Heart right ventricle (tissue), 16 donors: ENCODE results near the gene SURF2. TPM values are rescaled to one million over a fixed set of nuclear protein-coding genes. Genes with fewer than 3 reads are reported as not detected.

ENCODE experiments used
- ATAC-seq, 8 donors: fragments of 200-7000 bp; cut with Tn5 transposase; one replicate each; pipeline ENCODE4 v1.9.1; 2020; ENCODE audit warnings: mild to moderate bottlenecking in 8 of 8, moderate library complexity in 8 of 8, moderate number of reproducible peaks in 1 of 8
- DNase-seq, 2 donors: peaks; one replicate each; pipeline ENCODE4 v3.0.0-alpha.2; 2020
- H3K27ac ChIP-seq, 10 donors: fragments of 200-600 bp; sonication (generic) in 2 of 10; one replicate each; pipeline versions ENCODE4 v1.5.0 to v1.8.0; 2020 to 2022; ENCODE audit warnings: mild to moderate bottlenecking in 3 of 10
- H3K27me3 ChIP-seq, 7 donors: fragments of 200-600 bp; one replicate each; pipeline ENCODE4 v1.8.0; 2021 to 2022; ENCODE audit warnings: mild to moderate bottlenecking in 2 of 7
- H3K36me3 ChIP-seq, 9 donors: fragments of 200-600 bp; sonication (generic) in 1 of 9; one replicate each; pipeline versions ENCODE4 v1.5.0 to v1.8.0; 2020 to 2022; ENCODE audit warnings: mild to moderate bottlenecking in 2 of 9
- H3K4me1 ChIP-seq, 9 donors: fragments of 200-600 bp; sonication (generic) in 1 of 9; one replicate each; pipeline versions ENCODE4 v1.5.0 to v1.8.0; 2020 to 2022; ENCODE audit warnings: mild to moderate bottlenecking in 4 of 9
- H3K4me3 ChIP-seq, 10 donors: fragments of 200-600 bp; sonication (generic) in 2 of 10; one replicate each; pipeline versions ENCODE4 v1.5.0 to v1.8.0; 2020 to 2022; ENCODE audit warnings: mild to moderate bottlenecking in 7 of 10, moderate library complexity in 2 of 10
- H3K9me3 ChIP-seq, 11 donors: fragments of 200-600 bp in 10 of 11; sonication (generic) in 2 of 11; one replicate each; pipeline versions ENCODE4 v1.5.0 to v1.8.0; 2013 to 2022; ENCODE audit warnings: mild to moderate bottlenecking in 2 of 11, control low read depth in 1 of 11, moderate library complexity in 1 of 11
- WGBS, 2 donors: extraction: QIAGEN DNeasy Blood & Tissue Kit; methylation state at CpG; one replicate each; pipeline ENCODE4 v1.1.7; 2013; ENCODE audit warnings: inconsistent platforms in 1 of 2; 5-methylcytosine and 5-hydroxymethylcytosine counted together
- intact Hi-C, 10 donors: fragments of 100-400 bp; cut with DNase I; formaldehyde crosslinking; loops; one replicate each; pipeline versions ENCODE4 v1.11.1 to v1.14.2; 2022
- polyA plus RNA-seq, 2 donors: library from polyadenylated mRNA; stranded (reverse); fragments of 200-250 nt; gene quantifications; one replicate each; pipeline ENCODE4 v1.2.3, GENCODE V29; 2013
- total RNA-seq, 10 donors: library from RNA; stranded (reverse); fragmentation: NEBNext Ultra II Directional in 3 of 10; extraction: Animal tissue kit (Norgen Biotek cat#: 25700) in 3 of 10; gene quantifications; one replicate each; pipeline versions ENCODE4 v1.2.1 to v1.2.4, GENCODE V29; 2021 to 2023
- TF ChIP-seq, protein P1 (sequence below), 9 donors: fragments of 200-600 bp; sonication (generic) in 2 of 9; IDR thresholded peaks; one replicate each; pipeline versions ENCODE4 v1.5.0 to v1.8.0; 2021 to 2022; ENCODE audit warnings: antibody characterized with exemption in 9 of 9, mild to moderate bottlenecking in 5 of 9, moderate library complexity in 1 of 9
- donor health status: Arrhythmogenic right ventricular cardiomyopathy.
- donor health status: ischemic (EF 13 %, LVEDD 7.1; RV severe dilation, severe dysfunction).
- donor health status: healthy with polysubstance abuse.
- donor health status: DM: no; HTN: yes; CAD: no.
- donor health status: DM: no; HTN: no; CAD: no.
- donor health status: ischemic (EF 25% LVEDD 6.9; RV normal size, moderate dysfunction).
- donor health status: ischemic (EF 25% LVEDD 5.7; RV mildly dilated, moderate dysfunction).
- donor health status: healthy.
- donor health status: DM: yes; HTN: yes; CAD: no.
- donor health status: Ischemic cardiomyopathy.
- donor health status: ischemic (EF 35%, LVEDD 5.7; RV mildly dilated, moderate dysfunction).
- donor health status: nonischemic (EF 11% LVEDD 7.7; RV severe dilation, severe dysfunction).
- donor health status: DM: yes; HTN: yes; CAD: no.
- donor health status: PGD.
- donor health status: ischemic (EF 29% LVEDD 5.4; RV normal size, mild dysfunction).
- donor health status: nonischemic (EF 23%, LVEDD 6.1; RV moderate dilation, normal function).

Gene SURF2
- total and polyA plus RNA-seq, 12 donors = 9.7 to 44.8 (median 14.2) TPM

DNA sequence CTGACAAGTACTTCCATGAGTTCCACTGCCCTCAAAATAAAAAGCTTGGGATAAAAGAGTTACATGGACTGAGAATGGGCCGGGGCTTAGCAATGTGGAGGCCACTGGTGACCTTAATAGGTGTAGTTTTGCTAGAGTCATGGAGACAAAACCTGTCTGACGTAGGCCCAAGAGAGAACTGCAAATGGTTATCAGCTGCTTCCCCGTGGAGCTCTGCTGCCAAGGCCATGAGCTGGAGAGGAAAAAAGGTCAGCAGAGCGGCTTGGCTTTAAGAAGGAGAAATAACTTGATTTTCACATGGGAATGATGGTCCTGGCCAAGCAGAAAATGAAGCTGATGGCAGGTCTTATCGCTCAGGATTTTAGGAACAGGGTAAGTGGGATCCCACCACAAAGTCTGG, 16.7 kb upstream of the SURF2 start:
- Histone ChIP-seq H3K9me3 (no peaks in the 10 kb centered on the region), H3K27me3 (no peaks in the 10 kb centered on the region), H3K4me3 (peak overlapping the region in 1 of 10 donors; percentile 45), H3K36me3 (peaks cover 0 to 62% (median 33%) of the 10 kb centered on the region in 9 donors), H3K4me1 (peaks cover 4 to 68% (median 18%) of the 10 kb centered on the region in 9 donors), H3K27ac (peak overlapping the region in 7 of 10 donors; percentile 23 to 90 (median 43))
- intact Hi-C loops = loop anchor here in 5 of 10 donors (5.0 to 10.0 kb wide), 4 partner anchors 33 to 305 kb away; partner anchors contain the start of genes GTF3C5 (in 1 of the 5), STKLD1 (in 1 of the 5) and SURF4 (in 1 of the 5)
- WGBS, 2 donors = 73 to 81% methylated on average over 5 of the region's 5 CpGs
- TF ChIP-seq, protein P1, sequence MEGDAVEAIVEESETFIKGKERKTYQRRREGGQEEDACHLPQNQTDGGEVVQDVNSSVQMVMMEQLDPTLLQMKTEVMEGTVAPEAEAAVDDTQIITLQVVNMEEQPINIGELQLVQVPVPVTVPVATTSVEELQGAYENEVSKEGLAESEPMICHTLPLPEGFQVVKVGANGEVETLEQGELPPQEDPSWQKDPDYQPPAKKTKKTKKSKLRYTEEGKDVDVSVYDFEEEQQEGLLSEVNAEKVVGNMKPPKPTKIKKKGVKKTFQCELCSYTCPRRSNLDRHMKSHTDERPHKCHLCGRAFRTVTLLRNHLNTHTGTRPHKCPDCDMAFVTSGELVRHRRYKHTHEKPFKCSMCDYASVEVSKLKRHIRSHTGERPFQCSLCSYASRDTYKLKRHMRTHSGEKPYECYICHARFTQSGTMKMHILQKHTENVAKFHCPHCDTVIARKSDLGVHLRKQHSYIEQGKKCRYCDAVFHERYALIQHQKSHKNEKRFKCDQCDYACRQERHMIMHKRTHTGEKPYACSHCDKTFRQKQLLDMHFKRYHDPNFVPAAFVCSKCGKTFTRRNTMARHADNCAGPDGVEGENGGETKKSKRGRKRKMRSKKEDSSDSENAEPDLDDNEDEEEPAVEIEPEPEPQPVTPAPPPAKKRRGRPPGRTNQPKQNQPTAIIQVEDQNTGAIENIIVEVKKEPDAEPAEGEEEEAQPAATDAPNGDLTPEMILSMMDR (IDR thresholded peaks at IDR 0.05) = no peak
- ATAC-seq (no peak), DNase-seq (no peak)

- H3K27me3 ChIP-seq = no peaks in the 10 kb centered on the region
- peaks cover 0 to 67% (median 34%) of the 10 kb centered on the region in 9 donors for H3K36me3 ChIP-seq
- intact Hi-C loops = loop anchor here in 2 of 10 donors (10.0 kb wide), 1 partner anchor 145 kb away; no protein-coding TSS in a partner anchor
- WGBS, 2 donors = 72 to 79% methylated on average over 3 of the region's 3 CpGs
- H3K4me3 ChIP-seq = peak overlapping the region in 1 of 10 donors; percentile 45
- H3K4me1 ChIP-seq = peaks cover 2 to 62% (median 12%) of the 10 kb centered on the region in 9 donors
- H3K9me3 ChIP-seq = no peaks in the 10 kb centered on the region
- TF ChIP-seq, protein P1 (IDR thresholded peaks at IDR 0.05) = no peak
- ATAC-seq = no peak
- no peak for DNase-seq
- H3K27ac ChIP-seq = peak overlapping the region in 7 of 10 donors; percentile 10 to 90 (median 43)
Measured at GRCh38 chr9:133340256-133340655, 16.1 kb upstream of the SURF2 start.

- intact Hi-C loops = loop anchor here in 2 of 10 donors (10.0 kb wide), 1 partner anchor 144 kb away; no protein-coding TSS in a partner anchor
- 88 to 90% methylated on average over 13 of the region's 13 CpGs for WGBS, 2 donors
- peak overlapping the region in 1 of 10 donors; percentile 45 for H3K4me3 ChIP-seq
- DNase-seq = no peak
- no peaks in the 10 kb centered on the region for H3K27me3 ChIP-seq
- ATAC-seq = no peak
- TF ChIP-seq, protein P1 (IDR thresholded peaks at IDR 0.05) = no peak
- peaks cover 0 to 60% (median 10%) of the 10 kb centered on the region in 9 donors for H3K4me1 ChIP-seq
- H3K27ac ChIP-seq = peak overlapping the region in 6 of 10 donors; percentile 4 to 90 (median 38)
- H3K9me3 ChIP-seq = no peaks in the 10 kb centered on the region
- peaks cover 0 to 74% (median 34%) of the 10 kb centered on the region in 9 donors for H3K36me3 ChIP-seq
Measured at GRCh38 chr9:133340916-133341315, 15.4 kb upstream of the SURF2 start.

- peak overlapping the region in 6 of 10 donors; percentile 4 to 90 (median 38) for H3K27ac ChIP-seq
Measured at GRCh38 chr9:133341369-133342068, 14.8 kb upstream of the SURF2 start.

More at GRCh38 chr9:133341369-133342068, 14.8 kb upstream of the SURF2 start:
- ATAC-seq = peak in 7 of 8 donors; percentile 41 to 73 (median 62)
- DNase-seq = peak in 1 of 2 donors; percentile 58
- Histone ChIP-seq H3K36me3 (peaks cover 0 to 78% (median 34%) of the 10 kb centered on the region in 9 donors), H3K27me3 (no peaks in the 10 kb centered on the region), H3K9me3 (no peaks in the 10 kb centered on the region), H3K4me1 (peaks cover 2 to 61% (median 13%) of the 10 kb centered on the region in 9 donors), H3K4me3 (peak overlapping the region in 1 of 10 donors; percentile 45)
- 85 to 91% methylated on average over 15 of the region's 15 CpGs for WGBS, 2 donors
- intact Hi-C loops = loop anchor here in 2 of 10 donors (10.0 kb wide), 1 partner anchor 143 kb away; no protein-coding TSS in a partner anchor
- TF ChIP-seq, protein P1 (IDR thresholded peaks at IDR 0.05) = no peak
